GM21515 (cell line): ENCODE results near the gene AKAP13.
A peak's percentile ranks its signal among the peaks of the same experiment; 100 is the strongest.

Source experiments
- ATAC-seq: cut with Tn5 transposase; IDR thresholded peaks from one replicate; pipeline ENCODE4 v1.9.1; 2021; ENCODE audit not compliant: unreplicated experiment

The AKAP13 gene

GRCh38 chr15:85443593-85444087 lies 63.2 kb downstream of the AKAP13 start:
- ATAC-seq = peak; percentile 66

DNA sequence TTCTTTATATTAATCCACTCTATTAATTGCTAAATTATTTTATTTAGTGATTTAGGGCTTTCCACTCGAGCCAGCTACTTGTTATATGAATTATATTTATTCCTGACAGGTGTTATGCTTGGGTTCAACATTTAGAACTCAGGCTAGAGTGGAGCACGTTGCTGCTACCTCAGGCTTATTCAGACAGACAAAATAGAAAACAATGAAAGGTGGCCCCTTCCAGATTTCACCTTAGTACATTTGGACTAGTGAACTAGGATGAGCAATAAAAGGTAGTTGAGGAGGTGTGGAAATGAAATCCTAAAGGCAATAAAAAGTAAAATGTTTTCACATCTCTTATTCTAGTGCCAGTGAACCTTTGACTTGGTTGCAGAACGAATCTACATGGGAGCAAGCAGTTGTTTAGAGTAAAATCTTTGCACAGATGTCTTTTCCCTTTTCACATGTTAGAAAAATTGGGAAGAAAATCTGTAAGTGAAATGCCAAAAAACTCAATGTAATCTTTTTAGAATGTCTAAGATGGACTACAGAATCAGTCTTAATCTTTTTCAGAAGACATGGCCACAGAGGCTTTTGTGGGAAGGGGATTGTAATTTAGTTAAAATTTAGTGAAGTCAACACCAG lies 63.8 kb downstream of the AKAP13 start:
- no peak for ATAC-seq

DNA sequence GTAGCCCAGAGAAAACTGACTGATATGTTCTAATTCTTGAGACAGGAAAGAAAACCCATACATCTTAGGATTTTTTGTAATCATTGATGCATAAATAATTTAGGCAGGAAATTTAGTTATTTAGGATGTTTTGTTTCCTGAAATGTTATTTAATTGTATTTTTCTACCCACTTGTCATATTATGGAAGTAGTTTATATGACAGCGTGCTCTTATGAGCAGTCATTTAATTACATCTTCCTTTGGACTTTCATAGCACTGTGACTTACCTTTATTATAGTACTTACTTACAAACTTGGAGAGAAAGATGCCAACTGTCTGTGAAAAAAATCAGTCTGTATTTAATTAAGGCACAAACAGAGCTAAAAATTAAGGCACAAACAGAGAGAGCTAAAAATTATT lies 65.0 kb downstream of the AKAP13 start:
- no peak for ATAC-seq

DNA sequence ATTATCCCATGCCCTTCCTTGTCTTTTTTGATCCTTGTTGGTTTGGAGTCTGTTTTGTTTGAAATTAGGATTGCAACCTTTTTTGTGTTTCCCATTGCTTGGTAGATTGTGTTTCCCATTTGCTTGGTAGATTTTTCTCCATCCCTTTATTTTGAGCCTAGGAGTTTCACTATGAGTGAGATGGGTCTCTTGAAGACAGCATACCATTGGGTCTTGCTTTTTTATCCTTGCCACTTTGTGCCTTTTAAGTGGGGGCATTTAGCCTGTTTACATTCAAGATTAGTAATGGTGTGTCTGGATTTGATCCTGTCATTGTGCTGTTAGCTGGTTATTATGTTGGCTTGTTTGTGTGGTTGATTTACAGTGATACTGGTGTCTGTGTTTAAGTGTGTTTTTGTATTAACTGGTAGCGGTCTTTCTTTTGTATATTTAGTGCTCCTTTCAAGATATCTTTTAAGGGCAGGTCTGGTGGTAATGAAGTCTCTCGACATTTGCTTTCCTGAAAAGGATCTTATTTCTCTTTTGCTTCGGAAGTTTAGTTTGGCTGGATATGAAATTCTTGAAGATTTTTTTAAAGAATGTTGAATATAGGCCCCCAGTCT lies 70.8 kb downstream of the AKAP13 start:
- ATAC-seq = no peak

- ATAC-seq = no peak
Measured at GRCh38 chr15:85452436-85452835, 72.0 kb downstream of the AKAP13 start.

DNA sequence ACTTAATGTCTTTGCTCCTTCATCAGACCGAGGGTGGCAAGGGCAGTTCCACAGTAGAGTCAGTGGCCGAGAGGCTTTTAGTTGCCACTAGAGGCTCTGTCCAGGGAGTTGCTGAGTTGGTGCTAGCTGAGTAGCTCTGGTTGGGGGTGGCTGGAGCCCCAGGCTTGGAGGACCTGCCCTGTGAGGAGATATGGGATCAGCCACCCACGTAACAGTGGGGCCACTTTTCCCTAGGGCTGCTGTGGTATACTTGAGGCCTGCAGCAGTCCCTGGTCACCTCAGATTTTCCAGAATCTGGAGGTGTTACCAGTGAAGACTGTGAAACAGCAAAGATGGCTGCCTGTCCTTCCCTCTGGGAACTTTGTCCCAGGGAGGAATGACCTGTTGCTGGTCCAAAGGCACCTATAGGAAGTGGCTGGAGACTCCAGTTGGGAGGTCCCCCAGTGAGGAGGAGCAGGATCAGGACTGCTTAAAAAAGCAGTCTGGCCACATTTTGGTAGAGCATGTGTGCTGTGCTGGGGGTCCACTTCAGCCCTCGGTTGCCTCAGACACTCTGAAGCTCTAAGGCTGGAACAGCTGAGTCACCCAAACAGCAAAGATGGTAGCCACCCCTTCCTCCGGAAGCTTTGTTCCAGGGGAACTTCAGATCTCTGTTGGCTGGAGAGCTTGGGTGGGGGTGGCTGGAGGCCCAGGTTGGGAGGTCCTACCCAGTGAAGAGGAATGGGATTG lies 72.9 kb downstream of the AKAP13 start:
- ATAC-seq = no peak

DNA sequence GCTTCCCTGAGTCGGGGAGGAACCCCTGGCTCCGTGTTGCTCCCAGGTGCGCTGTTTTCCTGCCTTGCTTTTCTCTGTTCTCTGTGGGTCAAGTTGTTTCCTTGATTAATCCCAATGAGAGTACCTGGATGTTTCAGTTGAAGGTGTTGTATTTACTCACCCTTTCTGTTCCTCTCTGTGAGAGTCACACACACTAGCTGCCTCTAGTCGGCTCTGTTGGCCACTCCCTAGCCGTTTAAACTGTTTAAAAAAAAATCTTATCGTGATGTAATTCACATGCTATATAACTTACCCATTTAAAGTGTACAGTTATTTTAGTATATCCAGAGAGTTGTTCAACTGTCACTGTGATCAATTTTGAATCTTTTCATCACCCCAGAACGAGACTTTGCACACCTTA lies 74.0 kb downstream of the AKAP13 start:
- ATAC-seq = no peak

DNA sequence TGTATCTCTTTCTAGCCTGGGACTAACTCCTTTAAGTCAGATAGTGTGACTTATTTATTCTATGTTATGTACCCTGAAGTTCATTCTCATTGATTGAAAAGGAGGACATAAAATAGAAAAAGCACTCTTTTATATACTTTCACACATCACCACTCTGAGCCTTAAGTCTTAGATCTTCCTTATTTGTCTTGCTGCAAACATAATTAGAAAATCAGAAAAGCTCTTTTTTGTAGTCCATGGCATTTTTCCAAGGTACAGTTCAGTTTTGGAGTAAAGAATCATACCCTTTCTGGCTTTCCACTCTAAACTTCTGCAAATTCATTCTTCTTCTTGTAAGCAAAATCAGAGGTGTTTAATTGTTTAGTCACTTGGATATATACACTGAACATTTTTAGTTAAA lies 75.5 kb downstream of the AKAP13 start:
- ATAC-seq = no peak

- ATAC-seq = peak; percentile 34
Measured at GRCh38 chr15:85456798-85457197, 76.4 kb downstream of the AKAP13 start.

DNA sequence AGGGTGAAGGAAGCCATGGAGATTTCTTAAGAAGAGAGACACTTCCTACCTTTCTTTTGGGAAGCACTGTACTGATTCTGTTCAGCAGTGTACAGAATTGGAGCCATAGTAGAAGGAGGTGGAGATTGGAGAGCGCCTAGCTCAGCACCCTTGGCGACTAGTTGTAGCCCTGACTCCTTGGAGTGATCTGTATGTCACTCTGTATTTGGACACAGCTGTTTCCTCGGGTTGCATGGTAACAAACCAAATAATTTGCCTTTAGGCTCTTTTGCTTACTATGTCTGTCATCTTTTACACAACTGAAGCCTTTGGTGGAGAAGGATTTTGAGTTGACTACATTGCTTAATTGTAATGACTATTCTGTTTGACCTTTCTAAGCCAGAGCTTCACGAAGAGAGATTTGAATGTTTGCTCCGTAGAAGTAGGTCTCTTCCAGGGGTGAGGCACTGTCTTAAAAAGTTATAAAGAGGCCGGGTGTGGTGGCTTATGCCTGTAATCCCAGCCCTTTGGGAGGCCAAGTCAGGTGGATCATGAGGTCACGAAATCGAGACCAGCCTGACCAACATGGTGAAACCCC lies 77.1 kb downstream of the AKAP13 start:
- peak; percentile 83 for ATAC-seq

GRCh38 chr15:85458764-85459163 lies 78.4 kb downstream of the AKAP13 start:
- ATAC-seq = no peak

DNA sequence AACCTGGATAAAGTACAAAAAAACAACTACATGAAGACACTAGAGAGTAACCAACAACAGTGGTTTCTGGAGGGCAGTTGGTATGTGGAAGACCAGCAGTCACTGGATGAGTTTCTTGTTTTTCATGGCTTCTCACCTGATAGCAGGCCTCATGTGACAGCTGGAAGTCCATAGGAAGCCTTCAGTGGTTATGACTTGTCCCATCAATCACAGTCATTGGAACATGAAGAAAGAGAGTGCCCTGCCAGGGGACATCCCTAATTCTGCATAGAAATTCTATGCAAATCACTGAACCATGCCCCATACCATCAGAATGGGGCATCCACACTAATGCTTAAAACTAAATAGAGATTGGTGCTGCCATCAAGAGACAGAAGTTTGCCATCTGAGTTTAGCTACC lies 81.6 kb downstream of the AKAP13 start:
- no peak for ATAC-seq

DNA sequence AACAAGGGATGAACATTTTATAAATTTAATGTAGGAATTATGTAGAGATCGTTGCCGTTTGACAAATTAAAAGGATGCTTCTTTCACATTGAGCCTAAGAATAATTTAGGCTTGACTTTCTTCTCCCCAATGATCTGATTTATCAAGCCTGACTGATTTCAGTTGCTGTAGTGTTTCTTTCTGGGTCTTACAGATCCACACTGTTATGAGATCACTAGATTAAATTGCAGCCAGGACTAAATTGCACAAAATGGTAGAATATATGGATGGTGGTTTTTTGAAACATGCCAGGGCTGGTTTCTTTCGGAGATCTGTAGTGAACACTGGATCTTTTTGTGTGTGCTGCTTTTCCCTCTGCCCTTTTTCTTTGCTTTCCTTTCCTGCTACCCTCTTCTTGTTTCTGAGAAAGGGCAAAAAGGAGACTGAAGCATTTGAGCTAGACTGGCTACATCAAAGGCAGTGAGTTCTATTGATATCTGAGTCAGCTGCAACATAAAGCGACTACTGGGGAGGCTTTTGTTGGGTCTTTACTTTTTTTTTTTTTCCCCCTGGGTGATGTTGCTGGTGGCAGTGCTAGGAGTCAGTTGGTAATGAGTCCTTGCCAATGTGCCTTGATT lies 83.0 kb downstream of the AKAP13 start:
- ATAC-seq = no peak

DNA sequence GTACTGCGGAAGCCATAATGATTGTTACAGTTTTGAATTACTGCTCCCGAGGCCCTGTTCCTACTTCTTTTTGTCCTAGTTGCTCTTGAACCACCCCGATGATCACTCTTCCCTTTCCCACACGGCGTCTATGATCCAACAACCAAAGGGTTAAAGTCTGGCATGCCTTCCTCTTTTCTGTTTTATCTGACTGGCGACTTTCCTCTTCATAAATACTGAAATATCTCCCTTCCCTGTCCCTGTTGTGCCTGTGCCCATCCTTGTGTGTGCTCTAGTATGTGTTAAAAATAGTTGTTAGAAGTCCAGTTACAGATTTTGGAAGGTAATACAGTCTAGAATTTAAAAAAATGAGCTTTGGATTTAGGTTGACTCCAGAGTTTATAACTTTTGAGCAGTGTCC lies 83.6 kb downstream of the AKAP13 start:
- no peak for ATAC-seq

DNA sequence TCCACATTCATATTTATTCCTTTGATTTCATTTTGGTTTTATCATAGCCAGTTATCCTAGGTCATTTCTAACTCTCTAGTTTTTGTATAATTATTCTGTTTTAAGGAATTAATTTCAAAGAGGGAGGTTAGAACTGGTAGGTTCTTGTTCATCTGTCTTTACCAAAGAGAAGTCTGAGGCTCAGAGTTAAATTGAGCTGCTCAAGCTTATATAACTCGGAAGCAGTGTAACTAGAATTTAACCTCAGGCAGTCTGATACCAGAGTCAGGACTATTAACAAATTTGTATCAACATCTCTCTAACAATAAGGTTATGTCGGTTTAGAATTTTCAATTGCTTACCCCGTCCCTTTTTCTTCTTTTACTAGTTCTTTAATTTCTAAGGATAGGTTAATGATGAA lies 84.1 kb downstream of the AKAP13 start:
- no peak for ATAC-seq

GRCh38 chr15:85470563-85471271 lies 90.3 kb downstream of the AKAP13 start:
- ATAC-seq = no peak

- ATAC-seq = no peak
Measured at GRCh38 chr15:85472349-85472748, 91.9 kb downstream of the AKAP13 start.

- ATAC-seq = no peak
Measured at GRCh38 chr15:85473455-85473854, 93.1 kb downstream of the AKAP13 start.

- ATAC-seq = peak; percentile 47
Measured at GRCh38 chr15:85474700-85475316, 94.4 kb downstream of the AKAP13 start.

DNA sequence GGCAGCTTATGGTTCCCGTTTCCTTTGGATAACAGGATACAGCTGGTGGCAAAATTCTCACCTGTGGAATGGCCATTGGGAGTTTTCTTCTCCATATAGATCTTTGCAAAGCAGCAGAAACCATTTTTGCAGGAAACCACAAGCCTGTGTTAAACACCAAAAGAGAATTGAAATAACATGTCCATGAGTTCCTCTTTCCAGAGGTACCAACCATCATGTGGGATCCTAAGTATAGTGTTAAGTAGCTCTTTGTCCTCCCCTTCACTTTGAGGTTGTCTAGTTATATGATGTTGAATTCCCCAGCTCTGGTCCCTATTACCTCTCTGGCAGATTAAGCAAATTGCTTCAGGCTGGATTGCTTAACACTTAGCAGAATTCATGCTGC lies 94.9 kb downstream of the AKAP13 start:
- peak; percentile 61 for ATAC-seq
